ENCODE data around the gene TRPV4.

TRPV4 gene

DNA sequence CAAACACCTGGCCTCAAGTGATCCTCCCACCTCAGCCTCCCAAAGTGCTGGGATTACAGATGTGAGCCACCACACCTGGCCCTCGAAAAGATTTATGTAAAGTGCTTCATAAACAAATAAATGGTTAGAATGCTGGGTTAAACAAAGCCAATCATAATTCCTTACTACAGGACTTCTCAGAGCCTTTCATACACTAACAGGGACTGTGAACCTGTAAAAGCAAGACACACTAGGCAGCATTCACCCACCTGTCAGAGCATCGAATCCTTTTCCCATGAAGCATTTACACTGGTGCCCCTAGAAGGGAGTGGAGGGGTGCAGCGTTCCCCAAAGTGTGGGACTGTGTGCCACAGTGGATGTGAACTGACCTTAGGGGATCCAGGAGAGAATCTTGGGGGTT is 29.5 kb downstream of the TRPV4 start:
- TF ChIP-seq POLR2A (IDR thresholded peaks at IDR 0.05; ENCODE audit: extremely low read depth, insufficient read length) (no peak), MYC (IDR thresholded peaks at IDR 0.05; ENCODE audit: low read depth, low read length) (no peak)
- TF ChIP-seq, protein P1, sequence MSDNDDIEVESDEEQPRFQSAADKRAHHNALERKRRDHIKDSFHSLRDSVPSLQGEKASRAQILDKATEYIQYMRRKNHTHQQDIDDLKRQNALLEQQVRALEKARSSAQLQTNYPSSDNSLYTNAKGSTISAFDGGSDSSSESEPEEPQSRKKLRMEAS (IDR thresholded peaks at IDR 0.05; ENCODE audit: low read depth, low read length), result no peak
- no peak overlapping the region for H3K4me3 ChIP-seq (ENCODE audit: low read depth, low read length)
- no peak for DNase-seq (ENCODE audit: low read depth)

DNA sequence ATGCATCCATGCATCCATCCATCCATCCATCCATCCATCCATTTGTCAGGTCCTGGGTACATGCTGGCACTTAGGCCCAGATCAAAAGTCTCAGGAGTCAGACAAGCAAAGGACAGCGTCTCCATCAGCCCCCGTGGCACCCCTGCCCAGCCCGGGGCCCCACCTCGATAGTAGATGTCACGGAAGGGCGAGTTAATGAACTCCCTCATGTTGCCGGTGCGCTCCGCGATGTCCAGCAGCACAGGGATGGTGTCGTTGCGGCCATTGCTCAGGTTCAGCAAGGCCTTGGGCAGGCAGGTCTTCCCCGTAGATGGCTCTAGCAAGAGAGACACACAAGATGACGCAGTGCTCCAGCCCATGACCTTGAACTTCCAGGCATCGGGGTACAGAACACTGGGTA is 30.4 kb downstream of the TRPV4 start:
- TF ChIP-seq MYC (IDR thresholded peaks at IDR 0.05; ENCODE audit: low read depth, low read length) (no peak), POLR2A (IDR thresholded peaks at IDR 0.05; ENCODE audit: extremely low read depth, insufficient read length) (no peak)
- TF ChIP-seq, protein P1 (IDR thresholded peaks at IDR 0.05; ENCODE audit: low read depth, low read length), result no peak
- TF ChIP-seq, protein P2, sequence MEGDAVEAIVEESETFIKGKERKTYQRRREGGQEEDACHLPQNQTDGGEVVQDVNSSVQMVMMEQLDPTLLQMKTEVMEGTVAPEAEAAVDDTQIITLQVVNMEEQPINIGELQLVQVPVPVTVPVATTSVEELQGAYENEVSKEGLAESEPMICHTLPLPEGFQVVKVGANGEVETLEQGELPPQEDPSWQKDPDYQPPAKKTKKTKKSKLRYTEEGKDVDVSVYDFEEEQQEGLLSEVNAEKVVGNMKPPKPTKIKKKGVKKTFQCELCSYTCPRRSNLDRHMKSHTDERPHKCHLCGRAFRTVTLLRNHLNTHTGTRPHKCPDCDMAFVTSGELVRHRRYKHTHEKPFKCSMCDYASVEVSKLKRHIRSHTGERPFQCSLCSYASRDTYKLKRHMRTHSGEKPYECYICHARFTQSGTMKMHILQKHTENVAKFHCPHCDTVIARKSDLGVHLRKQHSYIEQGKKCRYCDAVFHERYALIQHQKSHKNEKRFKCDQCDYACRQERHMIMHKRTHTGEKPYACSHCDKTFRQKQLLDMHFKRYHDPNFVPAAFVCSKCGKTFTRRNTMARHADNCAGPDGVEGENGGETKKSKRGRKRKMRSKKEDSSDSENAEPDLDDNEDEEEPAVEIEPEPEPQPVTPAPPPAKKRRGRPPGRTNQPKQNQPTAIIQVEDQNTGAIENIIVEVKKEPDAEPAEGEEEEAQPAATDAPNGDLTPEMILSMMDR (IDR thresholded peaks at IDR 0.05; ENCODE audit: low read depth, low read length), result no peak
- H3K4me3 ChIP-seq (ENCODE audit: low read depth, low read length), result no peak overlapping the region
- no peak for DNase-seq (ENCODE audit: low read depth)

DNA sequence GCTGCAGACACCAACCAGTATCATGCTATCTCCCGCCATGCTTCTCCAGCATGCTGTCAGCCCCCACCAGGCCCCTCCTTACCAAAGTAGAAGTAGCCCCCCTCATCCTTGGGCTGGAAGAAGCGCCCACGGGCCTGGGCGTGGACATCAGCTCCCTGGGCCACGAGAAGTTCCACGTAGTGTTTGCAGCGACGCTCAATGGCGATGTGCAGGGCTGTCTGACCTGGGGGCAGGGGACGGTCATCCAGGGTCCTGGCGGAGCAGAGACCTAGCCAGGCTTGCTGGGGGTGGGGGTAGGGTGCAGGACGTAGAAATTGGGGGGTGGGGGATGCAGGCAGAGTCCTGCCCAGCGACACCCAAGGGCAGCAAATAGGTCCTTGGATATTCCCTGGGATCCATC is 32.7 kb downstream of the TRPV4 start:
- H3K4me3 ChIP-seq (ENCODE audit: low read depth, low read length), result no peak overlapping the region
- TF ChIP-seq, protein P1 (IDR thresholded peaks at IDR 0.05; ENCODE audit: low read depth, low read length), result no peak
- TF ChIP-seq, protein P2 (IDR thresholded peaks at IDR 0.05; ENCODE audit: low read depth, low read length), result no peak
- TF ChIP-seq MYC (IDR thresholded peaks at IDR 0.05; ENCODE audit: low read depth, low read length), result no peak
- TF ChIP-seq POLR2A (IDR thresholded peaks at IDR 0.05; ENCODE audit: extremely low read depth, insufficient read length), result no peak
- DNase-seq (ENCODE audit: low read depth), result no peak

DNA sequence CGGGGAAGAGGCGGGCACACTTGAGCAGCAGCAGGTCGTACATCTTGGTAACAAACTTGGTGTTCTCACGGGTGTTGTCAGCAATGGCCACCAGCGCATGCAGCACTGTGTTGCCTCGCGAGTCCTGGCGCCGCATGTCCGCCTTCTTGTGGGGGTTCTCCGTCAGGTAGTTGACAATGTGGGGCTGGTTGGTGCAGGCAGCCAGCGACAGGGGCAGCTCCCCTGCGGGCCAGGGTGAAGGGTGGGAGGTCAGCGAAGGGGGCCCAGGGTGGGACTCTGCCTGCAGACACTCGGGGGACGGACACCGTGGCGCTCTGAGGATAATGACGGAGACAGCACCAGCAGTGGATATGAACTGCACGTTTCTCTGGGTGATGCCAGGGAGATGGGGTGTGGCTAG is 34.5 kb downstream of the TRPV4 start:
- no peak overlapping the region for H3K4me3 ChIP-seq (ENCODE audit: low read depth, low read length)
- TF ChIP-seq, protein P1 (IDR thresholded peaks at IDR 0.05; ENCODE audit: low read depth, low read length), result no peak
- TF ChIP-seq, protein P2 (IDR thresholded peaks at IDR 0.05; ENCODE audit: low read depth, low read length), result no peak
- no peak for TF ChIP-seq POLR2A (IDR thresholded peaks at IDR 0.05; ENCODE audit: extremely low read depth, insufficient read length)
- no peak for TF ChIP-seq MYC (IDR thresholded peaks at IDR 0.05; ENCODE audit: low read depth, low read length)
- no peak for DNase-seq (ENCODE audit: low read depth)

DNA sequence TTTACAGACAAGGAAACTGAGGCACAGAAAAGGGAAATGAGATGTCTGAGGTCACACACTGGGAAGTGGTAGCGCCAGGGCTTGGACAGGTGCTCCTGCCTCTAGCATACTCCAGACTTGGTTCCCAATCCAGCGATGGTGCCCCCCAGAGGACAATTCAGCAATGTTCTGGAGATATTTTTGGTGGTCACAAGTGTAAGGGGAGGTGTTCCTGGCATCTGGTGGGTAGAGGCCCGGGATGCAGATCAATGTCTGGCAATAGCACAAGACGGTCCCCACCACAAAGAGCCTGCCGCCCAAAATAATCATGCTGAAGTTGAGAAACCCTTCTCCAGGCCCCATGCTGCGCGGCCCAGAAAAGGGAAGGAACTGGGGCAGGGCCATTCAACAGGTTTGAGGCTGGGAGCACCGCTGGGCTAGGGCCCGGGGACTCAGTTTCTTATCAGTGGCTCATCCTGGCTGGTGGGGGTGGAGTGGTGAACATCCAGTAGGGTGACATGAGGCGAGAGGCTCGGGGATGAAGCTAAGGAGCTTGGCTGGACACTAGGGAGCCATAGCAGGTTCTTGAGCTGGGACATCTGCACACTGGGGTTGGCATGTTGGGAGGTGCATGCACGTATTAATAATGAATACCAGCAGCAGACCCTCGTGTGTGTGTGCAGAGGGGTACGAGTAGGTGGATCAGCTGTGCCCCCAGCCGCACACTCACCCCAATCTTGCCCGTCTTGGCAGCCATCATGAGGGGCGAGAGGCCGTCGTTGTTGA is 35.1 kb downstream of the TRPV4 start:
- TF ChIP-seq POLR2A (IDR thresholded peaks at IDR 0.05; ENCODE audit: extremely low read depth, insufficient read length) (no peak), MYC (IDR thresholded peaks at IDR 0.05; ENCODE audit: low read depth, low read length) (no peak)
- TF ChIP-seq, protein P2 (IDR thresholded peaks at IDR 0.05; ENCODE audit: low read depth, low read length), result peak; percentile 57
- TF ChIP-seq, protein P1 (IDR thresholded peaks at IDR 0.05; ENCODE audit: low read depth, low read length), result 0 out of 2 replicates have a peak, but pooled peaks have one; percentile 3
- DNase-seq (ENCODE audit: low read depth), result peak; percentile 92
- no peak overlapping the region for H3K4me3 ChIP-seq (ENCODE audit: low read depth, low read length)

DNA sequence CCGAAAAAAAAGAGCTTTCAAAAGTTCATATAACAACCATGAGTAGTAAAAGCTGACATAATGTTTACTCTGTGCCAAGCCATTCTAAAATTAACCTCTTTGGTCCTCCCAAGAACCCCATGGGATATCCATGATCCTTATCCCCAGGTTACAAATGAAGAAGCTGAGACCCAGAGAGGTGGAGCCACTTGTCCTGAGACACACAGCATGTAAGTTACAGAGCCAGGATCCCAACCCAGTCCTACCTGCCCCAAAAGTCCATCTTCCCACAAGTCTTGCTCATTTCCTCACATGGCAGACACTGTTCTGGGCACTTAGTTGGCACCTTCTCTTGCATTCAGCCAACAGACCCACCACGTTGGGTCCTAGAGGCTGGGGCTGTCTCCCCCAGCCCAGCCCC is 37.1 kb downstream of the TRPV4 start:
- no peak overlapping the region for H3K4me3 ChIP-seq (ENCODE audit: low read depth, low read length)
- no peak for DNase-seq (ENCODE audit: low read depth)
- TF ChIP-seq, protein P2 (IDR thresholded peaks at IDR 0.05; ENCODE audit: low read depth, low read length), result no peak
- no peak for TF ChIP-seq POLR2A (IDR thresholded peaks at IDR 0.05; ENCODE audit: extremely low read depth, insufficient read length)
- TF ChIP-seq MYC (IDR thresholded peaks at IDR 0.05; ENCODE audit: low read depth, low read length), result no peak
- TF ChIP-seq, protein P1 (IDR thresholded peaks at IDR 0.05; ENCODE audit: low read depth, low read length), result no peak

Data from NB4 (cell line).